Bronchial epithelial cell (primary cell): Measurements from ENCODE around the gene VPS18. TPM values are rescaled to one million over a fixed set of nuclear protein-coding genes. Genes with fewer than 3 reads are reported as not detected.

Source experiments
- DNase-seq: peaks from one replicate; pipeline ENCODE4 v3.0.0-alpha.2; 2010; ENCODE audit warnings: low read depth
- FAIRE-seq: peaks from 2 replicates; lab custom pipeline; 2011; peaks lifted over from hg19 to GRCh38; lab: Jason Lieb, UNC
- H3K27me3 ChIP-seq: 2 replicates; pipeline ENCODE4 v1.5.1; 2011; ENCODE audit warnings: low read length; ENCODE audit not compliant: control insufficient read depth, insufficient read depth
- H3K36me3 ChIP-seq: 2 replicates; pipeline ENCODE4 v1.5.1; 2011; ENCODE audit warnings: low read length; ENCODE audit not compliant: control insufficient read depth, insufficient read depth
- H3K4me3 ChIP-seq: 2 replicates; pipeline ENCODE4 v1.5.1; 2011; ENCODE audit warnings: mild to moderate bottlenecking, low read depth, low read length, control low read depth
- total RNA-seq: library from RNA; depleted of rRNA; stranded (reverse); fragments of >200 nt; gene quantifications from 2 replicates; pipeline ENCODE4 v1.2.1, GENCODE V29; 2014
- TF ChIP-seq, protein P1 (sequence below): IDR thresholded peaks from 2 replicates; pipeline ENCODE4 v1.5.1; 2011; ENCODE audit warnings: mild to moderate bottlenecking, moderate library complexity, low read length, control low read depth, inconsistent platforms; ENCODE audit not compliant: insufficient read depth, severe bottlenecking

VPS18 gene
- total RNA-seq, 1 donor from 2014 or later, result 26.3 TPM

- H3K4me3 ChIP-seq, result no peak overlapping the region
- H3K36me3 ChIP-seq, result no peaks in the 10 kb centered on the region
- no peak for FAIRE-seq
- no peak for DNase-seq
- no peaks in the 10 kb centered on the region for H3K27me3 ChIP-seq
- TF ChIP-seq, protein P1, sequence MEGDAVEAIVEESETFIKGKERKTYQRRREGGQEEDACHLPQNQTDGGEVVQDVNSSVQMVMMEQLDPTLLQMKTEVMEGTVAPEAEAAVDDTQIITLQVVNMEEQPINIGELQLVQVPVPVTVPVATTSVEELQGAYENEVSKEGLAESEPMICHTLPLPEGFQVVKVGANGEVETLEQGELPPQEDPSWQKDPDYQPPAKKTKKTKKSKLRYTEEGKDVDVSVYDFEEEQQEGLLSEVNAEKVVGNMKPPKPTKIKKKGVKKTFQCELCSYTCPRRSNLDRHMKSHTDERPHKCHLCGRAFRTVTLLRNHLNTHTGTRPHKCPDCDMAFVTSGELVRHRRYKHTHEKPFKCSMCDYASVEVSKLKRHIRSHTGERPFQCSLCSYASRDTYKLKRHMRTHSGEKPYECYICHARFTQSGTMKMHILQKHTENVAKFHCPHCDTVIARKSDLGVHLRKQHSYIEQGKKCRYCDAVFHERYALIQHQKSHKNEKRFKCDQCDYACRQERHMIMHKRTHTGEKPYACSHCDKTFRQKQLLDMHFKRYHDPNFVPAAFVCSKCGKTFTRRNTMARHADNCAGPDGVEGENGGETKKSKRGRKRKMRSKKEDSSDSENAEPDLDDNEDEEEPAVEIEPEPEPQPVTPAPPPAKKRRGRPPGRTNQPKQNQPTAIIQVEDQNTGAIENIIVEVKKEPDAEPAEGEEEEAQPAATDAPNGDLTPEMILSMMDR, result no peak
These were observed 18.2 kb downstream of the VPS18 start for GRCh38 chr15:40912478-40912877.

GRCh38 chr15:40914013-40914412, 19.8 kb downstream of the VPS18 start:
- peaks cover 2% of the 10 kb centered on the region for H3K27me3 ChIP-seq
- H3K4me3 ChIP-seq, result no peak overlapping the region
- DNase-seq, result no peak
- FAIRE-seq, result peak; percentile 60
- H3K36me3 ChIP-seq, result no peaks in the 10 kb centered on the region
- TF ChIP-seq, protein P1, result no peak

DNA sequence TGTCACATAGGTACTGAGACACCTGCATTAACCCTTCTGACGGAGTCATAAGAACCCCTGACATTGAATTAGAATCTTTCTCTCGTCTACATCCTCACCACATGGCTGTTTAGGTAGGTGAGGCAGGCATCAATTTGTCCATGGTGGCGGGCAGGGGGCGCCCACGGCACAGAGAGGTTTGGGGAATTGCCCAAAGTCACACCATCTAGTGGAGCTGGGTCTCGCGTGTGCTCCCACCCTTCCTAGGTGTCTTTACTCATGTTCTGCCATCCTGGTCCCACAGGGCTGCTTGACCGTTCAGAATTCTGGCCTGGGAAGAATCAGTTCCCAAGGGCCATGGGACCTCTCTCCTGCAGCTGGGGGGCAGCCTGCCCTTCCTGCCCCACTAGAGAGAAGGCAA, 20.2 kb downstream of the VPS18 start:
- H3K4me3 ChIP-seq, result no peak overlapping the region
- TF ChIP-seq, protein P1, result no peak
- H3K36me3 ChIP-seq, result no peaks in the 10 kb centered on the region
- peaks cover 2% of the 10 kb centered on the region for H3K27me3 ChIP-seq
- FAIRE-seq, result no peak
- no peak for DNase-seq

DNA sequence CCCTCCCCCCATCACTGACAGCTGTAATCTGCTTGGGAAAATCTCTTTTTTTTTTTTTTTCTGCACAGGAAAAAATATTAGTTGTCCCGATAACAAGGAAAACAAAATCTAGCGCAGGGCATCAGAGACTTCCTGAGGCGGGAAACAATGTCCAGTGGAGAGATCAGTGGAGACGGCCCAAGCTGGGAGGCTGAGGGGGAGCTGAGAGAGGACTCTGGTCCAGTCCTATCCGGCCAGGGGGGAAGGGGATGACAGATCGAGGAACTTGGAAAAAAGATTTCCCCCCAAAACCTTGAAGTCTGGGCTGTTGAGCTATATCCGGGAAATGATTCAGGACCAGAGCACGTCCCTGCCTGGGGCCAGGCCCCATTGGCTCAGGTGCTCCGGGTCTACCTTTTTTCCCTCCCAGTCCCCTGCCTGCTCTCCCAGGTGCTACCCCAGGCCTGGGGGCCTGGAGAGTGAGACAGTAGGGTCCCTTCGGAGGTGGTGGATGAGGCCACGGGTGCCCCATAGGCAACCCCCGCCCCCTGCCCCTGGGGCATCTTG, 20.9 kb downstream of the VPS18 start:
- Histone ChIP-seq H3K27me3 (peaks cover 2% of the 10 kb centered on the region), H3K4me3 (no peak overlapping the region), H3K36me3 (no peaks in the 10 kb centered on the region)
- TF ChIP-seq, protein P1, result no peak
- DNase-seq (no peak), FAIRE-seq (no peak)

DNA sequence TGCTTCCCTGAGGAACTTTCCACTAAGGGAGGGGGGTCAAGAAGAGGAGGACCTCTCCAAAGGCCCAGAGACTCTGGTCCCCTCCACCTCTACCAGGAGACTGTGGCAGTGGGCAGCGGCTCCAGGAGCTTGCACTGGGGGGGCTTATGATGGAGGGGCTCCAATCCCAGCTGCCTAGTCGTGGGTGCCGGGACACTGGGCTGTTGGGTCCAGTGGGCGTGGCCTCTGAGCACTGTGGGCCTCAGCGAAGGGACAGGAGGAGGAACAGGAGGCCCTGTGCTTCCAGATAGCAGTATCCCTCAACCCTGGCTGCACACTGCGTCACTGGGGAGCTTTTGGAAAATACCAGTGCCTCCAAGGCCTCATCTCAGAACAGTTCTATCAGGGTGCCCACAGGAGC, 21.4 kb downstream of the VPS18 start:
- peaks cover 2% of the 10 kb centered on the region for H3K27me3 ChIP-seq
- no peaks in the 10 kb centered on the region for H3K36me3 ChIP-seq
- DNase-seq (no peak), FAIRE-seq (no peak)
- no peak overlapping the region for H3K4me3 ChIP-seq
- TF ChIP-seq, protein P1, result no peak

GRCh38 chr15:40917585-40917984, 23.3 kb downstream of the VPS18 start:
- peaks cover 2% of the 10 kb centered on the region for H3K27me3 ChIP-seq
- no peak overlapping the region for H3K4me3 ChIP-seq
- H3K36me3 ChIP-seq, result no peaks in the 10 kb centered on the region
- no peak for FAIRE-seq
- DNase-seq, result no peak
- TF ChIP-seq, protein P1, result no peak
